ENCODE results near the gene IER5L. TPM values are rescaled to one million over a fixed set of nuclear protein-coding genes. Genes with fewer than 3 reads are reported as not detected.

The IER5L gene
- total and polyA plus RNA-seq, 12 donors, result 0.46 to 168 (median 18.6) TPM

- no peaks in the 10 kb centered on the region for H3K9me3 ChIP-seq (replicated peaks in 1 of 3)
- H3K4me3 ChIP-seq, result no peak overlapping the region
- no peak overlapping the region for H3K27ac ChIP-seq
- no peaks in the 10 kb centered on the region for H3K27me3 ChIP-seq
- no peak for TF ChIP-seq POLR2A (IDR thresholded peaks at IDR 0.05)
- 71 to 74% (median 71%) methylated on average over 6 of the region's 6 CpGs for WGBS, 4 donors
- H3K4me1 ChIP-seq (replicated peaks in 1 of 2), result peaks cover 18 to 30% of the 10 kb centered on the region in 2 donors
- DNase-seq, result no peak
- intact Hi-C loops (cut with DNase I), result loop anchor here in 1 of 2 donors (10.0 kb wide), 1 partner anchor 335 kb away; no protein-coding TSS in a partner anchor
- peaks cover 0 to 38% of the 10 kb centered on the region in 2 donors for H3K36me3 ChIP-seq (replicated peaks in 1 of 2)
Measured at GRCh38 chr9:129149442-129149841, 28.6 kb downstream of the IER5L start.

DNA sequence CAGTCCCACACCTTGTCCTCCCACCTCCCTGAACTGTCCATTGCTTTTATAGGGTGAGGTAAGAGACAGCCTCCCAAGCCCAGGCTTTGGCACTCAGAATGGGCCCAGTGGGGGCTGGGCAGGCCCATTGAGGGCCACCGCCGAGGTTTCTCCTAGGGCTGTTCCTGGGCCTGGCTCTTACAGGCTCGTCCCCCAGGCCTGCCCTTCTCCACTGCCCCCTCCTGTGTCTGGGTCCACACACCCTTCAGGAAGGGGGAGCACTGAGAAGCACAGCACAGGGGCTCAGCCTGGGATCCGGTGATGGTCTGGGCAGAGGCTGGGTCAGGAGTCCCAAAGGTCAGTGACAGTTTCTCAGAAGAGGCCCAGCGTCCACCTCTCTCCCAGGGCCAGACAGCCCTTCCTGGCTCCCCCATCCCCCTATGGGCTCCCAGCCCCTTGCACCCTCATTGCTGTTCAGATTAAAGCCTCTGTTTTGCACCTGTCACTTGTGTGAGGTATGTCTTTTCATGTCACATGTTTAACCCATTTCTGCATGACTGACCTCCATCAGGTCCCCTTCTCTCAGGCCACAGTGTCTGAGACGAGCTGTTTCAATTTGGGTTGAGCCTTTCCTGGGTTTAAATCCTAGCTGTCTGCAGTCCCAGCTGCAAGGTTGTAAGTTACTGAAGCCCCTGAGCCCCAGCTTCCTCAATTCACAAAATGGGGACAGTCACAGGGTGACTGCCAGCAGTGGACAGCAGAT, 29.4 kb downstream of the IER5L start:
- H3K9me3 ChIP-seq (replicated peaks in 1 of 3), result no peaks in the 10 kb centered on the region
- H3K36me3 ChIP-seq (replicated peaks in 1 of 2), result peaks cover 0 to 45% of the 10 kb centered on the region in 2 donors
- TF ChIP-seq POLR2A (IDR thresholded peaks at IDR 0.05) (no peak), CTCF (IDR thresholded peaks at IDR 0.05) (no peak)
- H3K4me3 ChIP-seq, result no peak overlapping the region
- H3K27ac ChIP-seq, result peak overlapping the region in 1 of 5 donors; percentile 77
- no peaks in the 10 kb centered on the region for H3K27me3 ChIP-seq
- DNase-seq, result no peak
- intact Hi-C loops (cut with DNase I), result loop anchor here in 1 of 2 donors (10.0 kb wide), 1 partner anchor 336 kb away; no protein-coding TSS in a partner anchor
- H3K4me1 ChIP-seq (replicated peaks in 1 of 2), result peaks cover 18 to 37% of the 10 kb centered on the region in 2 donors
- WGBS, 4 donors, result 80 to 86% (median 82%) methylated on average over 2 to 6 of the region's 6 CpGs

DNA sequence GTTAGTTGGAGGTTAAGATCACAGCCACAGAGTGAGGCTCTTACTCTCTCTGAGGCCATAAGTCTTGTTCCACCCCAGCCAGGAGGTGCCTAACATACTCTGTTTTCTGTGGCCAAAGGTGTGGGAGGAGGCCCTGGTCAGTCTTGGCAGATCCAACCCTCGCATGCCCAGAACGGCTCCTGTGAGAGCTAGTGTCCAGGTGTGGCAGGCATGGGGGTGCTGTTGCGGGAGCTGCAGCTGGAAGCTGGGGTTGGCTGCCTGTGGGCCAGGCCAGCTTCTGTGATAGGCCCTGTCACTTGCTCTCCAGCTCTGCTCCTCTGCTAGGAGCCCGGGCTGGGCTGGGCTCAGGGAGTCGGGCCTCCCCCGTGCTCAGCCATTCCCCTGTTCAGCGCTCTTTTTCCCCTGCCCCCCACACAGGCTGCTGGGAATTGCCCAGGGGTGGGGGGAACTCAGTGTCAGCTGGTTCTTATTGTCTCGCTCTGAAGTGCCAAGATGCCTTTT, 31.6 kb downstream of the IER5L start:
- intact Hi-C loops (cut with DNase I), result loop anchor here in 1 of 2 donors (10.0 kb wide), 1 partner anchor 338 kb away; no protein-coding TSS in a partner anchor
- DNase-seq, result no peak
- no peak for TF ChIP-seq POLR2A (IDR thresholded peaks at IDR 0.05)
- no peak for TF ChIP-seq CTCF (IDR thresholded peaks at IDR 0.05)
- 55 to 77% (median 70%) methylated on average over 5 to 8 of the region's 8 CpGs for WGBS, 4 donors
- Histone ChIP-seq H3K36me3 (replicated peaks in 1 of 2) (peaks cover 0 to 55% of the 10 kb centered on the region in 2 donors), H3K4me1 (replicated peaks in 1 of 2) (peaks cover 36 to 58% of the 10 kb centered on the region in 2 donors), H3K4me3 (no peak overlapping the region), H3K27me3 (no peaks in the 10 kb centered on the region), H3K9me3 (replicated peaks in 1 of 3) (no peaks in the 10 kb centered on the region), H3K27ac (peak overlapping the region in 3 of 5 donors; percentile 57 to 84 (median 77))

- peak overlapping the region in 4 of 5 donors; percentile 50 to 84 (median 67) for H3K27ac ChIP-seq
- H3K27me3 ChIP-seq, result no peaks in the 10 kb centered on the region
- intact Hi-C loops (cut with DNase I), result loop anchor here in 1 of 2 donors (10.0 kb wide), 1 partner anchor 339 kb away; no protein-coding TSS in a partner anchor
- H3K9me3 ChIP-seq (replicated peaks in 1 of 3), result no peaks in the 10 kb centered on the region
- H3K4me1 ChIP-seq (replicated peaks in 1 of 2), result peaks cover 43 to 64% of the 10 kb centered on the region in 2 donors
- H3K36me3 ChIP-seq (replicated peaks in 1 of 2), result peaks cover 0 to 48% of the 10 kb centered on the region in 2 donors
- H3K4me3 ChIP-seq, result no peak overlapping the region
- TF ChIP-seq POLR2A (IDR thresholded peaks at IDR 0.05), result no peak
- no peak for TF ChIP-seq CTCF (IDR thresholded peaks at IDR 0.05)
- WGBS, 4 donors, result 70 to 81% (median 74%) methylated on average over 4 to 7 of the region's 7 CpGs
- DNase-seq, result peak in 1 of 7 donors; percentile 35
Measured at GRCh38 chr9:129145841-129146292, 32.2 kb downstream of the IER5L start.
